HG03060 (cell line): ENCODE data around the gene EFL1.

Source experiments
- ATAC-seq: cut with Tn5 transposase; IDR thresholded peaks from one replicate; pipeline ENCODE4 v1.9.1; 2021; ENCODE audit warnings: low read depth, moderate number of reproducible peaks; ENCODE audit not compliant: unreplicated experiment

The EFL1 gene

DNA sequence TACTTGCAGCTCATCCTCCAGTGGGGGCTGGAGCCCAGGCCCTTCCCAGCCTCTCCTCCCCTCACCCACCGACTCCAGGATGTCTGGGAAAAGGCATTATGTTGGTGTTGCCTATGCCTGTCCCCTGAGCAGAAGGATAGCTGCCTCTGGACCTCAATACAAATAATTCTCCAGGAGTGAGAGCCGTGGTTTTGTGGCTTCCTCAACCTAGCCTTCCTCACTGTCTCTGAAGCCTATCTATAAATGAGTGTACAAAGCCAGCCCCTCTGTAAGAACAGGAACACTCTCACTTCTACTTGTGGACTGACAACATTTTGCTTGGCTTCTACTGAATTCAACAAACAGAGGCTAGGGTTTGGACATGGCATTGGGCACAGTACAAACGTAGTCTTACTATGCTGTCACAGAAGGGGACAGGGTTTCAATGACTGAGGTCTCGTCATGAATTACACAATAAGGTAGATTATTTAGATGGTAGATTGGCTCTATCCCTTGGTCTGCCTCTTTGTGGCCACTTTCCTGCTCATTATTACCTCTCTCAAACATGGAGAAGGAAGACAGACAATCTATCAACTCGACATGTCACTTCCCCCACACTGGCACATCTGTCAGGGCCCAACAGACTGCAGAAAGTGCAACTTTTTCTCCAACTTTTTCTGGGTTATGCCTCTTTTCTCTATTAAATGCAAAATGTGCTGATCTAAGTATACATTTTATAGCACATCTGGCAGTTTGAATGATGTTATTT is 134.0 kb downstream of the EFL1 start:
- no peak for ATAC-seq

DNA sequence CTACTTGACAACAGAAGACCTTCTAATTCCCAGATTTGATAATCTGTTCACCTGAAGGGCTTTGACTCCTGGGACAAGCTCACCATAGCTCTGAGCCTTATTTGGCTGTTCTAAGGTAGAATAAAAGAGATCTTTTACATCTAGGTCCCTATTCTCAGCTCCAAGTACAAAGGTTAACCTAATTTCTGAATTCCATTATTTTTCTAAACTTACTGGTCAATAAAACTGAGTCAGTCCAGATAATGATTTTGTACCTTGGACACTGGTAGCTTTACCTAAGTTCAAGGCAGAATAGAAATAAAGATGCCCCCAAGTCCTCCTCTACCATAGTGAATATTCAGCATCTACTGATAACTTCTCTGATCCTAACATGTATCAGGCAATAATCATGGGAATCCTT is 135.0 kb downstream of the EFL1 start:
- ATAC-seq: no peak

DNA sequence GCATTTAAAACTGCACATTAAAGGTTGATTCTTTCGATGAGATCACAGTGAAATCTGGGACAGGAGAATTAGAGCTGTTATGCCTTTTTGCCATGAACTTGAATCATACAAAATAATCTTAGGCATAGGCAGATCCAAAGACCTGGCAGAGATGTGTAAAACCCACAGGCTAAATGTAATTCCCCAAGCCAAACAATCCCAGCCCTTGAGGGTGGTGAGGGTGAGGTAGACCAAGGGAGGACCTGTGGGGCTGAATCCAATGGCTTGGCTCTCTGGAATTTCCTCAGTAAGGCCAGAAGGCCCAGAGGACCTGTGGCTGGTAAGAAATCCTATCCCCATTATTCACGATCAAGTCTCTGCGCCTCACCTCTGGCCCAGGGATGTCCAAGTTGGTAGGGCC is 136.2 kb downstream of the EFL1 start:
- ATAC-seq: no peak

DNA sequence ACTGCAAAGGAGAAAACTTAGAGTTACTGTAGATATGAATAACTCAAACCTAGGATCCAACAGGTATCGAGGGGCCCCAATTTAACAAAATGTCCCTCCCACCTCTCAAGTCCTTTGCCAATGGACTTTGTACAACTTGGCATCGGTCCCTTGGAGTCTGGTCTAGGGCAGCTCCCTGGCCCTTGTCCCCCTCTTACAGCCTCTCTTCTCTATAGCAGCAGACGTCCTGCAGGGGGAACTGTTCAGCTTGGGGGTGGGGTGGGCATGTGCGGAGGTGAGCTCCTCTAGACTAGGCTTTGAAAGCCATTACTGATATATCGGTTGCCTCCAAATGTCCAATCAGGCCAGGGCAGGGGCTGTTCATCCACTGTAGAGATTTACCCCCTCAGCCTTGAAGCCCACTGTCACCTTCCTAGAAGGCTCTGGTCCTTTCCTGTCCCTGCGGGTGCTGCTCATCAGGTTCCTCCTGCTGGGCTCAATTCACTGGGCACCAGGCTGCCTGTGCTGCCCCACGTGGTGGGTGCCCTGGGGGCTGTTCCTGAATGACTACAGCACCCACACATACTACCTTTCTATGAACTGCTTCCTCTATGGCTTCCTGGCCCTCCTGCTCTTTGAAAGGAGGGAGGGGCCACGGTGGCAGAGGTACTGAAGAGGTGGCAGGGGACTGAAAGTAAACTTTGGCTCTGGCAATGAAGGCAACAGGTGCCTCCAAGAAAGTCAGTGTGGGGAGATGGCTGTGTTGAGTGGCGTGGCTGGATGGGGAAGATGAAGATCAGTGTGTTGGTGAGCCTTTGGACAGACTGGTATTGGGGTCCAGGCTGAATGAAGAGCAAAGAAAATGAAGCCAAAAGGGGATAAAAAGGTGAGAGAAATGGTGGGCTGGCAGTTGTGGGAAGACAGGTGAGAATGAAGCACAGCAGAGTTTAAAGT is 137.9 kb downstream of the EFL1 start:
- ATAC-seq: no peak

DNA sequence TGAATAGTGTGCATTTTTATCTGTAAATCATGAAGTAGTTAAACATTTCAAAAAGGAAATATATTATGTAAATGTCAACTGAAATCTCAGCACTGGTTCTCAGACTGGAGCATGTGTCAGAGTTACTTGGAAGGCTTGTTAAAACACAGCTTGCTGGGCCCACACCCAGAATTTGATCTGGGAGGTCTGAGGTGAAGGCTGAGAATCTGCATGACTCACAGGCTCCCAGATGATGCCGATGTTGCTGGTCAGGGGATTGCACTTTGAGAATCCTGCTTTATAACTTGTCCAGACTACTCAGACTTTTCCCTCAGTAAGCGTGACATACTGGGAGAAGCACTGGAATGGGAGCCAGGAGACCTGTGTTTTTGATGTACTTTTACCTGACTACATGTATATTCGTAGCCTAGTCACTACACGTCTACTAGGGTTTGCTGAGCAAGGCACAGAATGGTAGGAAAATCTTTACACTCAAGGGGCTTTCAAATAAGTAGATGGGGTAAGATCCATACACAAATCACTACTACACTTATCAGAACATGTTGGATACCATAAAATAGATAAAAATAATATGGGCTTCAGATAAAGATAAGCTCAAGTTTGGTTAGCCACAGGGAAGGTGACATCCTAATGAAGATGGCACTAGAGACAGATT is 139.7 kb downstream of the EFL1 start:
- no peak for ATAC-seq

DNA sequence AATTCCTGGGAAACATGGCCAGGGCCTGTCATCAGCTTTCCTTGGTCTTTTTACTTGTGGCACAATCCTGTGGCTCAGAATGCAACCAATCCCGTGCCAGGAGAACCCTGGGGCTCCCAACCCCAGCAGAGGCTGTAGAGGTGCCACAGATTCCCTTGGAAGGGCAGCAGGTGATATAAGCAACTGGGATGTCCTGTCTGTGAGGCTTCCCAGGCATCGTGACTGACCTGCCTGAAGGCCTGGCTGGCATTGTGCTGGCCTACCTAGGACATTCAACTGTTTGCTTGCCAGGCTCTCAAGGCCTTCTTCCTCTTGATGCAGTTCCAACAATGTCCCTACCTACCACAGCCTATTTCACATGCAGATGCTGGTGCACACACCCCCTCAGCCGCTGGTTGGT is 144.5 kb downstream of the EFL1 start:
- ATAC-seq: no peak

DNA sequence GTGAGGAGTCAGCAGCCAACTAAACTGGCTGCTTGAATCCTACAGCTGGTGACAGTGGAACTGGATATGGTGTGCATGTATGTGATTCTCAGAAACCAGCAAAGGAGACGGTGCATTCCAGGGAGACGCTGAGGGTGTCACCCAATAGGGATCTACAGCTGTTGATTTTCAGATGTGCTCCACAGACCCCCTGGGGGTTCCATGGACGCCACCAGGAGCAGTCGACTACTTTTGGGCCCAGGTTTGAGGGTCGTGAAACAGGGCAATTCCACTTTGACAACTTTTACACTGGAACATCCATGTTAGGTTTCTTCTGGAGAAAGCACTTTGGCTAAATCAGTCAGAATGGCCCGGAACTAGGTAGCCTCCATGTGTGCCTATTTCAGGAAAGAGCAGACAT is 145.2 kb downstream of the EFL1 start:
- ATAC-seq: no peak

DNA sequence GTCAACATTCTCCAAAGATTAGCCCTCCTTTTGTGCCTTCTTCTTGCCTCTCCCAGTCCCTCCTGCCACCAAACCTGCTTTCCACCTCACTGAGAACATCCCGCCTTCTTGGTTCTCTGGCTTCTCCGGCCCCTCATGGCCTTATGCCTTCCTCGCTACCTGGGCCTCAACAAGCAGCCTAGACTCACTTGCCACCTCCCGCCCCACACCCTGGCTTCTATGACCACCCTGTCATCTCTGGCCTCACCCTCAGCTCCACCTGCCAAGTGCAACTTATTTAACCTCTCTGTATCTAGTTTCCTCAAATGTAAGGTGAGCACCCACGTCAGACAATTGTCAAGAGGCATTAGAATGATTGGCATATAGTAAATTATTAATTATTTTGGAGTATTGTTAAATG is 147.9 kb downstream of the EFL1 start:
- no peak for ATAC-seq

DNA sequence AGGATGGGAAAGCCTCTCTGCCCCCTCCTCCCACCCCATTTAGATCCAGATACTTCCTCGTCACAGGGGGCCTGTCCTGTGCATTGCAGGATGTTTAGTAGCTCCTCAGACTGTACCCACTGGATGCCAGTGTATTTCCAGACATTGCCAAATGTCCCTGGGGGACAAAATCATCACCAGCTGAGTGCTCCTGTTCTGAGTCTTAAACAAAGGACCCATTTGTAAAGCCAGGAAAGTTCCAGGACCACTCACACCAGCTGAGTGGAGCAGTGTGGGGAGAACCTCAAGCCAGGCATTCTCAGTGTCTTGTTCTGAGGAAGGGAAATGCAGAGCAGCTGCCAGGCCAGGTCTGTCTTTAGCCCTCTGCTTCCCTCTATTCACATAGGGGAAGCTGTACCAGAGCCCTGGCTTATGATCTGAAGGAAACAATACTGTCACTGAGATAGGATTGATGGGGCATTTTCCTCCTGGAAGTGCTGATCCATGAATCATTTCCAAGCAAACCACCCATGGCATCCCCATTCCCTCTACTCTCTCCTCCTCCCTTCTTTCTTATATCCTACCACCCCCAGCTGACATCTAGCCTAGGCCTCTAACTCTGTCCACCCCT is 149.3 kb downstream of the EFL1 start:
- ATAC-seq: no peak

DNA sequence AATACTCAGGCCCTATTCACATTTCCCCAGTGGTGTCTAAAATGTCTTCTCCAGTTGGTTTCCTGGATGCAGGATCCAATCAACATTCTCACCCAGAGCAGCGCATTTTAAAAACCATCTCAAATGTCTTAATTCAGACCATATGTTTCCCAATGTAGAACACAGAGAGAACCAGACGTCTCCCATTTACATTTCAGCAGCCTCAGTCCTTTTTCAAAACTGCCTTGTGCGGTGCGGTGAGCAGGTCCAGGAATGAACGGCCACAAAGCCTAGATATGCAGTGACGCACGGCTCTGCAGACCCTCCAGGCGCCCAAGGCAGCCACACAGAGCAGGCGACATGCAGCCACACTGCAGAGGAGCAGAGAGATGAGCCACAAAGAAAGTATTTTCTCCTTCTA is 150.6 kb downstream of the EFL1 start:
- no peak for ATAC-seq

DNA sequence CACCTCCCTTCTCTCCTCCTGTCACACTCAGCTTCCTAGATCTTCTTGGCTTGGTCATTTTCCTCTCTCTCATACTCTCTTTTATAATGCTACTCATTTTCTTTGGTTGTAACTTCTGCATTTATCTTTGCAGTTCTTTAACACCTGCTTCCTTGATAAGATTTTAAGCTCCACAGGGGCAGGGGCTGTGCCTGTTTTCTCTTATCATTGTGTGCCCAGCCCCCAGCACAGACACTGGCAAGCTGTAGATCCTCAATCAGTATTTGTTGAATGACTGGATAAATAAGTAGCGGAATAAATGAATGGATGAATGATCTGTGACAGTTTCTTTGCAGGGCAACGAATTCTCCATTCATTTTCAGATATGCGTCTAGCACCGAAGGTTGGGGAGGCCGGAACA is 152.4 kb downstream of the EFL1 start:
- ATAC-seq: no peak

DNA sequence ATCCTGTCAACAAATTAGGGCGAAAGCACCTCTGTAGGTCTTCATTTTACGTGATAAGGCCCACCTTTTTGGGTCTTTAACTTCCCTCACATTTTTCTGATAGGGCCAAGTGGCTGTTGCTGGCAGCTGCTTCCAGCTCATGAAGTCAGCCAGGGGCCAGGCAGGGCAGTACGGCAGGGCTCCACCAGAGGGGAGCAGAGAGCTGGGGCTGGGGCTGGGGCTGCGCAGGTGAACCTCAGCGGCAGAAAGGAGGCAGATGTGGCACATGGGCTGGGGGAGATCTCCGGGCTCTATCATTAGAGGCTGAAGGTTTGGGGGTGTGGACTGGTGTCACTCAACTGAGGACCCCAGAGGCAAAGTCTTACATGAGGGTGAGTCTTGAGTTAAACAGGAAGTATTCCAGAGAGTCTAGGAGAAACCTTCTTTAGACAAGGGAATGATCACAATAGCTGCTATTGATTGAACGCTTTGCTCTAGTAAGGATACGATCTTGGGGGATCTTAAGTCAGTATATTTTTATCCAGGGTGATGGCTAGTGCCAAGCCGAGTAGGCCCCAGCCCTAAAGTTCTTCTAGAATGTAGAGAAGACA is 153.9 kb downstream of the EFL1 start:
- peak; percentile 64 for ATAC-seq

DNA sequence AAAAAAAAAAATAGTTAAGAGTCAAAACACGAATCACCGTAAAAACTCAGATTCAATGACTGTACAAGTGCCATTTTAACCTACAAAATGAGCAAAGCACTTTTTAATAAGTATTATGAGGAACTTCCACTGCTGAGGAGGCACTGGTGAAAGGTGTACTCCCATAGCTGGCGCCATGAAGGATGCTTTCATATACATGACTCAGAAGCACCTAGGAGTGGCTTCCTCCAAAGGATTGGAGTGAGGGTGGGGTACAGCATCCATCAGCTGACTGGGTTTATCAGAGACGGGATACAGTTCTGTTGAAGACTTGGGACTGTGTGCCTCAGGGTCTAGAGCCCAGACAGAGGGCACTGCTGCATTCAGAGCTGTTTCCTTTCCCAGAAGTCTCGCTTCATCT is 155.9 kb downstream of the EFL1 start:
- ATAC-seq: no peak

DNA sequence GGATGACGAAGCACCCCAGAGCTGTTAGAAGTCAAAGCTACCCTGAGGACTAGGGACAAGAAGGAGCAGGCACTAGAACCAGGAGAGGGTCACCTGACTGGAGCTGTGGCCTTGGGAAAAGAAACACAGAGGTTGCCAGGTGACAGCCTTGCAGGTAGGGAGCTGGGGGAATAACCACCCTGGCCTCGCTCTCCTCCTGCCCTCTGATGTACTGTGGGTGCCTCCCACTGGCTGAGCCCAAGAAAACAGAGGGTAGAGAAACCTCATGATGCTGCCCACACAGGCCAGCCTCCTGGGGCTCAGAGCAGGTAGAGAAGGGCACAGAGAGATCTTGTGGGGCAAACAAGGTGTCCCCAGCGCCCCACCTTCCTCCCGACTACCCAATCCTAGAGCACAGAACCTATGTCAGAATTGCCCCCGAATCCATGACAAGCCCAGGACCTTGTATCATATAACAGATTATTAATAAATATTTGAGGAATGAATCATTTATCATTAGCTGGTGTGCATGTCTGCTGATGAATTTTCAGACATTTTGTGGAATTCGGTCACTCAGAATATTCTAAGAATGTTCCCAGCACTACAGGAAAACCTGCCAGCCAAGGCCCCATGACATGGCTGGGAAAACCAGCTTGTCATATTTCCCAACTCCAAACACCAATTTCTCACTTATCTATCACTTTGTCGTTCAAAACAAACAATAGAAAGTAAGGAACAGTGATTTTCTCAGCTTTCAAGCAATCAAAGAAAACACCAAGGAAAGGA is 156.9 kb downstream of the EFL1 start:
- ATAC-seq: no peak

DNA sequence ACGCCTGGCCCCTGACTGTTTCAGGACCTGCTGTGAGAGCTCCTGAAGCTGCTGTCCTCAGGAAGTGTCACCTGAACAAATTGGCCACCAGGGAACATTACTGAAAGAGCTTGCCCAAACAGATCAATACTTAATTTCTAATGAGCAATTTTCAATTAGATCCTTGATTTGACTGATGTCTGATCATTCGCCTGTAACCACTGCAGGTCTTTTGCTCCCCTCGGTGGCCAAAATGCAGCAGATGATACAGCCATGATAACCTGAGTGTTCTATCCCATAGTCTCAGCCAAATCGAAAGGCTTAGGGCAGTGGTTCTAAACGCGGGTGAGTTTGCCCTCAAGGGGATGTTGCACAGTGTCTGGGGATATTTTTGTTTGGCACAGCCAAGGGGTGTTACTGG is 159.1 kb downstream of the EFL1 start:
- no peak for ATAC-seq

DNA sequence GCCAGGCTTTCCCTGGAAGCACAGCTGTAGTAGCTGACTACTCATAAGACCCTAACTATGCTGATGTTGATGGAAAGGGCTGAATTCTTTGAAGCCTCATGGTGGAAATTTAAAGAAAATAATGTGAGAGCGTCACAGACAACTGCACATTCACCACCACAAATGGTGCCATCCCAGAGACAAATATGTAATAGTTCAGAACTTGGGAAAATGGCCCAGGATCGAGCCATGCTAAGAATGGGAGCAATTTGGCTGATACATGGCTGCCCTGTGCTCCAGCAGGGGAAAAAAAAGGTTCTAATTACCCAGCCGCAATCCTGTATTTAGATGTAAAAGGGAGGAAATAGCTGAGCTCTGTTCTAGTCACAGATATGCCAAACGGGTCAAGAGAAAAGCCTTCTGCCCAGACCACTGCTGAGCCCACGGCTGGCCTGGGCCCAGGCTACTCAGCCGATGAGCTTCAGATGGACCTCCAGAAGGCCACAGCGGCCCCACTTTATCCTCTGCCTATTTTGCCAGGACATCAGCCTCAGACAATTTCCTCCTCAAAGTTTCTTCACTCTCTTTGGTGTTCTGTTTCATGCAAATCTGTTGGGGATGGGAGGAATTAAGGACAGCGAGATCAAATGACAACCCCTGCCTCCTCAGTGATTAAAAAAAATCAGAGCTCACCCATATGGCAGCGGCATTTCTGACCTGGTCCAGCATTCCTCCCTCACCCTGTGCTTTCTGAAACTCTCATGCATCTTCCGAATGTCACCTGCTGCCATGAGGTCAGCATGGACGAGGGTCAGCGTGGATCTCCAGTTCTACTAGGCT is 162.2 kb downstream of the EFL1 start:
- no peak for ATAC-seq

DNA sequence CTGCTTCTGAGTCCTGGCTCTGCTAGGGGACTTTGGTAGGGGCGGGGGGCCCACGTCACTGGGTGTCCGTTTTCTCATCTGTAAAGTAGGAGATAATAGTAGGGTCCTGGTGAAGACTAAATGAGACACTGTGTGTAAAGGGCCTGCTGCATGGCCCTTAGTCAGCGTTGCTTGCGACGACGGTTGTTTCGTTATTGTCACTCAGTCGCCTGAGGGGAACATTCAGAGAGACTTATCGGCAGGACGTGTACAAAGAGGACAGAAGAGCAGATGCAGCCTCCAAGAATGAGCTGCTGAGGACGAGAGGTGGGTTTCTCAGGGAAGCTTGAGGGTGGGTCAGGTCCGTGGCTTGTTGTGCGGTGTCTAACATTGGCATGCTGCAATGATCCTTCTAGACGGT is 163.9 kb downstream of the EFL1 start:
- no peak for ATAC-seq

DNA sequence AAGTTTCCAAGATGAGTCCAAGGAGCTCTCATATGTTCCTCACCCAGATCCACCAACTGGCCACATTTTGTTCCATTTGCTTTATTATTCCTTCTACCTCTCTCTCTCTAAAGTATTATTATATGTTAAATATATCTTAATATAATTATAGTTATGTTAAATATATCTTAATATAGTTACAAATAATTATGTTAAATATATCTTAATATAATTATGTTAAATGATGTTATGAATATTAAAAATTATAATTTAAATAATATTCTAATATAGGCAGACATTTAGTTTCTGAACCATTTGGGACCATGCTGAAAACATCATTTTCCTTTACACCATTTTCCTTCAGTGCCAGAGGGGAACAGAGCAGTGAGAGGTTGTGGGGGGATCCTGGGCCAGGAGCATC is 166.7 kb downstream of the EFL1 start:
- ATAC-seq: no peak

DNA sequence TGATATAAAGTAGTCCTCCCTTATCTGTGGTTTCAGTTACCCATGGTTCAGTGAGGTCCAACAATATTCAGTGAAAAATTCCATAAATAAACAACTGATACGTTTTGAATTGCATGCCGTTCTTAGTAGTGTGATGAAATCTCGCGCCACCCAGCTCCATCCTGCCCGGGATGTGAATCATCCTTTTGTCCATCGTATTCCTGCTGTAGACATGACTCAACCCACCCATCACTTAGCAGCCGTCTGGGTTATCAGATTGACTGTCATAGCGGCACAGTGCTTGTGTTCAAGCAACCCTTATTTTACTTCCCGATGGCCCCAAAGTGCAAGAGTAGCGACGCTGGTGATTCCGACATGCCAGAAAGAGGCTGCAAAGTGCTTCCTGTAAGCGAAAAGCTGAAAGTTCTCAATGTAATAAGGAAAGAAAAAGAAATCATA is 168.7 kb downstream of the EFL1 start:
- no peak for ATAC-seq
